ENCODE results near the gene RYR2.

GRCh38 chr1:237239248-237239647 is 197.3 kb downstream of the RYR2 start:
- TF ChIP-seq, protein P1, sequence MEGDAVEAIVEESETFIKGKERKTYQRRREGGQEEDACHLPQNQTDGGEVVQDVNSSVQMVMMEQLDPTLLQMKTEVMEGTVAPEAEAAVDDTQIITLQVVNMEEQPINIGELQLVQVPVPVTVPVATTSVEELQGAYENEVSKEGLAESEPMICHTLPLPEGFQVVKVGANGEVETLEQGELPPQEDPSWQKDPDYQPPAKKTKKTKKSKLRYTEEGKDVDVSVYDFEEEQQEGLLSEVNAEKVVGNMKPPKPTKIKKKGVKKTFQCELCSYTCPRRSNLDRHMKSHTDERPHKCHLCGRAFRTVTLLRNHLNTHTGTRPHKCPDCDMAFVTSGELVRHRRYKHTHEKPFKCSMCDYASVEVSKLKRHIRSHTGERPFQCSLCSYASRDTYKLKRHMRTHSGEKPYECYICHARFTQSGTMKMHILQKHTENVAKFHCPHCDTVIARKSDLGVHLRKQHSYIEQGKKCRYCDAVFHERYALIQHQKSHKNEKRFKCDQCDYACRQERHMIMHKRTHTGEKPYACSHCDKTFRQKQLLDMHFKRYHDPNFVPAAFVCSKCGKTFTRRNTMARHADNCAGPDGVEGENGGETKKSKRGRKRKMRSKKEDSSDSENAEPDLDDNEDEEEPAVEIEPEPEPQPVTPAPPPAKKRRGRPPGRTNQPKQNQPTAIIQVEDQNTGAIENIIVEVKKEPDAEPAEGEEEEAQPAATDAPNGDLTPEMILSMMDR (conservative IDR thresholded peaks at IDR 0.05) = no peak
- no peak for TF ChIP-seq ZFX (IDR thresholded peaks at IDR 0.05)
